Psoas muscle (tissue), 8 donors: ENCODE results near the gene VWA8. TPM values are rescaled to one million over a fixed set of nuclear protein-coding genes. Genes with fewer than 3 reads are reported as not detected.

Experiments
- ATAC-seq, 4 donors: fragments of 200-7000 bp; cut with Tn5 transposase; one replicate each; pipeline ENCODE4 v1.9.1; 2020; ENCODE audit warnings: moderate library complexity in 3 of 4, mild to moderate bottlenecking in 2 of 4
- DNase-seq, 2 donors: peaks; one replicate each; pipeline ENCODE4 v3.0.0-alpha.2; 2020
- H3K27ac ChIP-seq: fragments of 200-600 bp; one replicate; pipeline ENCODE4 v1.8.0; 2022
- H3K27me3 ChIP-seq, 3 donors: fragments of 200-600 bp in 1 of 3; one replicate each; pipeline versions ENCODE4 v1.6.1 to v1.8.0; 2013 to 2022; ENCODE audit warnings: low read length in 2 of 3, mild to moderate bottlenecking in 2 of 3, moderate library complexity in 1 of 3; ENCODE audit not compliant: insufficient read depth in 3 of 3
- H3K36me3 ChIP-seq, 2 donors: fragments of 200-600 bp in 1 of 2; one replicate each; pipeline versions ENCODE4 v1.6.1 to v1.8.0; 2013 to 2022; ENCODE audit warnings: low read depth in 1 of 2, mild to moderate bottlenecking in 1 of 2, moderate library complexity in 1 of 2; ENCODE audit not compliant: insufficient read depth in 1 of 2
- H3K4me1 ChIP-seq: fragments of 200-600 bp; one replicate; pipeline ENCODE4 v1.8.0; 2022
- H3K4me3 ChIP-seq: fragments of 200-600 bp; one replicate; pipeline ENCODE4 v1.8.0; 2022; ENCODE audit warnings: mild to moderate bottlenecking
- H3K9me3 ChIP-seq: fragments of 200-600 bp; one replicate; pipeline ENCODE4 v1.8.0; 2022
- CTCF ChIP-seq: fragments of 200-600 bp; IDR thresholded peaks from one replicate; pipeline ENCODE4 v1.8.0; 2022; ENCODE audit warnings: antibody characterized with exemption
- WGBS, 3 donors: extraction: QIAGEN DNeasy Blood & Tissue Kit; methylation state at CpG; one replicate each; pipeline versions ENCODE4 v1.1.6 to v1.1.7; 2013; 5-methylcytosine and 5-hydroxymethylcytosine counted together
- intact Hi-C, 2 donors: fragments of 100-400 bp; cut with DNase I; formaldehyde crosslinking; loops; one replicate each; pipeline versions ENCODE4 v1.11.0 to v1.14.2; 2022
- polyA plus RNA-seq, 3 donors: library from polyadenylated mRNA; stranded (reverse); fragments of 200-250 nt; gene quantifications; one replicate each; pipeline ENCODE4 v1.2.3, GENCODE V29; 2013
- total RNA-seq, 4 donors: library from RNA; stranded (reverse); fragmentation: NEBNext Ultra II Directional in 2 of 4; extraction: Animal tissue kit (Norgen Biotek cat#: 25700) in 2 of 4; gene quantifications; one replicate each; pipeline versions ENCODE4 v1.2.1 to v1.2.4, GENCODE V29; 2021 to 2023
- donor health status: healthy with polysubstance abuse.
- donor health status: DM: no; HTN: no; CAD: no; lungs with moderate emphysema.
- donor health status: Bipolar disorder and iron deficiency.
- donor health status: healthy.
- donor health status: DM: yes; HTN: yes; CAD: no.
- donor health status: DM: no; HTN: no; CAD: no.
- donor health status: DM: no; HTN: no; CAD: no.
- donor health status: DM: yes; HTN: yes; CAD: no.

Gene VWA8
- total and polyA plus RNA-seq, 7 donors, result 8.6 to 50.5 (median 30.1) TPM

- peaks cover 19% of the 10 kb centered on the region for H3K4me1 ChIP-seq
- intact Hi-C loops, result no loop called here
- no peak overlapping the region for H3K27ac ChIP-seq
- H3K27me3 ChIP-seq, result no peaks in the 10 kb centered on the region
- H3K36me3 ChIP-seq, result peaks cover 0 to 4% of the 10 kb centered on the region in 2 donors
- DNase-seq (no peak), ATAC-seq (no peak)
- peaks cover 15% of the 10 kb centered on the region for H3K9me3 ChIP-seq
- H3K4me3 ChIP-seq, result no peak overlapping the region
- 83 to 92% (median 87%) methylated on average over 3 of the region's 3 CpGs for WGBS, 3 donors
- no peak for TF ChIP-seq CTCF
These were observed 16.1 kb downstream of the VWA8 start for GRCh38 chr13:41944635-41945397.

GRCh38 chr13:41944229-41944628 lies 16.7 kb downstream of the VWA8 start:
- TF ChIP-seq CTCF, result no peak
- H3K9me3 ChIP-seq, result peaks cover 15% of the 10 kb centered on the region
- peaks cover 0 to 4% of the 10 kb centered on the region in 2 donors for H3K36me3 ChIP-seq
- 96 to 97% (median 97%) methylated on average over 3 of the region's 3 CpGs for WGBS, 3 donors
- intact Hi-C loops, result no loop called here
- ATAC-seq (no peak), DNase-seq (no peak)
- no peak overlapping the region for H3K27ac ChIP-seq
- H3K4me3 ChIP-seq, result no peak overlapping the region
- no peaks in the 10 kb centered on the region for H3K27me3 ChIP-seq
- peaks cover 23% of the 10 kb centered on the region for H3K4me1 ChIP-seq

GRCh38 chr13:41942462-41943094 lies 18.3 kb downstream of the VWA8 start:
- Histone ChIP-seq H3K4me3 (no peak overlapping the region), H3K36me3 (peaks cover 0 to 4% of the 10 kb centered on the region in 2 donors), H3K27ac (peak overlapping the region; percentile 67), H3K9me3 (peaks cover 15% of the 10 kb centered on the region), H3K4me1 (peaks cover 30% of the 10 kb centered on the region), H3K27me3 (no peaks in the 10 kb centered on the region)
- intact Hi-C loops, result no loop called here
- ATAC-seq, result peak; percentile 71 to 83 (median 76)
- TF ChIP-seq CTCF, result peak; percentile 47
- no peak for DNase-seq
- WGBS, 3 donors, result 95 to 98% (median 97%) methylated on average over 2 of the region's 2 CpGs

- 44 to 62% (median 50%) methylated on average over 5 of the region's 5 CpGs for WGBS, 3 donors
- TF ChIP-seq CTCF, result no peak
- peaks cover 30% of the 10 kb centered on the region for H3K4me1 ChIP-seq
- H3K27ac ChIP-seq, result peak overlapping the region; percentile 67
- H3K27me3 ChIP-seq, result no peaks in the 10 kb centered on the region
- no peak for DNase-seq
- H3K9me3 ChIP-seq, result peaks cover 7% of the 10 kb centered on the region
- intact Hi-C loops, result no loop called here
- H3K36me3 ChIP-seq, result no peaks in the 10 kb centered on the region
- H3K4me3 ChIP-seq, result no peak overlapping the region
- peak; percentile 79 to 94 (median 92) for ATAC-seq
These were observed 19.7 kb downstream of the VWA8 start for GRCh38 chr13:41941174-41941573.
